Stimulated activated naive CD4-positive, alpha-beta T cell (primary cell): ENCODE results near the gene RFNG.

Experiments used
- DNase-seq, 6 experiments: peaks; one replicate each; lab custom pipeline; 2025; lab: John Stamatoyannopoulos, UW

RFNG gene

GRCh38 chr17:82058230-82058854, 6.7 kb upstream of the RFNG start:
- no peak for DNase-seq

GRCh38 chr17:82056729-82057621, 5.4 kb upstream of the RFNG start:
- no peak for DNase-seq

DNA sequence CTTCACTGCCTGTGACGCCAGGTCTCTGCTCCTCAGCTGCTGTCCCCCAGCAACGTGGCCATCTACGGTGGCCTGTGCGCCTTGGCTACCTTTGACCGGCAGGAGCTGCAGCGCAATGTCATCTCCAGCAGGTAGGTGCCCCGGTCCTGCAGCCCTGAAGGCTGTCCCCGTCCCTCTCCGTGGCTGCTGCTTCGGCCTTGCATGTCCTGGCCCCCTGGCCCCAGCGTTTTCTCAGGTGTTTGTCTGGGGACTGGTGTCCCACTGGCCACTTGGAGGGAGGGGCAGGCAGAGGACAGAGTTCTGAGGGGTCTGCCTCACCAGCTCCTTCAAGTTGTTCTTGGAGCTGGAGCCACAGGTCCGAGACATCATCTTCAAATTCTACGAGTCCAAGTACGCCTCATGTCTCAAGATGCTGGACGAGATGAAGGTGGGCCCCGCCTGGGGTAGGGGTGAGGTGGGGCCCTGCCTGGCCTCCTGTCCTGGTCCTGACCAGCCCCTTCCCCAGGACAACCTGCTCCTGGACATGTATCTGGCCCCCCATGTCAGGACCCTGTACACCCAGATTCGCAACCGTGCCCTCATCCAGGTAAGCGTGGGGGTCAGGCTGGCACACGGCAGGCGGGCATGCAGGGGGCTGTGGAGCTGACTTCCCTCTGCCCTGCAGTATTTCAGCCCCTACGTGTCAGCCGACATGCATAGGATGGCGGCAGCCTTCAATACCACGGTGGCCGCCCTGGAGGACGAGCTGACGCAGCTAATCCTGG, 4.5 kb upstream of the RFNG start:
- DNase-seq, result no peak

DNA sequence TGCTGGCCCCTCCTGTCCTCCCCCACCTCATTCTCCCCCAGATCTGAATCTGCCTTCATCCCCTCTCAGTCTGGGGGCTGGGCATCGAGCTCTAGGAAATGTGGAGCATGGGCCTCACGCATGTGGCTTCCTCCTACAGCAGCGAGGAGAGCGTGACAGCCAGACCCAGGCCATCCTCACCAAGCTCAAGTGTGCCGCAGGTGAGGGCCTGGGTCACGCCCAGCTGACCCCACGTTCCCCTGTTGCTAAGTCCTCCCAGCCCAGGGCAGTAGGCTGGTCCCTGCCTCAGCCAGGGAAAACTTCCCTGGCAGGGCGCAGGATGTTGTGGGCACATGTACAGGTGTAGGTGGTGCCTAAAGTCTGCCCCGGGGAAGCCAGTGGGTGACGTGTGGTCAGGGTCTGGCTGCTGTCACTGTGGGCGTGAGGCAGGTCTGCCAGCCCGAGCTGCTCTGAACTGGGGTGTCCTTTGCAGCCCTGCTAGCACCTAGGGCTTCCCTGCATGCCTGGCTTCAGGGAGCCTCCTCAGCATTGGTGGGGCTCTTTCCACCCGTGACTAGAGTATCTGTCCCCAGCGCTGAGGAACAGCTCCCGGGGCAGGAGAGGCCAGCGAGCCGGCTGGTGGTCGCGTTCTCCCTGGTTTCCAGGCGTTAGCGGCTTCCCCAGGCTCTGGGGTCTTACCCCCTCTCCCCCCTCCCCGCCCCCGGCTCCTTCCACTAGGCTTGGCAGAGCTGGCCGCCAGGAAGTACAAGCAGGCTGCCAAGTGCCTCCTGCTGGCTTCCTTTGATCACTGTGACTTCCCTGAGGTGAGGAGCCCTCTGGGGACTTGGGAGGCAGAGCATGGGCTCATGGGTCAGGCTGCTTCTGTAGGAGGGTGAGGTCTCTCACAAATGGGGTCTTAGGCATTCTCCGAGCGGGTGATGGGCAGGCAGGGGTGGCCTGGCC, 3.7 kb upstream of the RFNG start:
- DNase-seq, result no peak

DNA sequence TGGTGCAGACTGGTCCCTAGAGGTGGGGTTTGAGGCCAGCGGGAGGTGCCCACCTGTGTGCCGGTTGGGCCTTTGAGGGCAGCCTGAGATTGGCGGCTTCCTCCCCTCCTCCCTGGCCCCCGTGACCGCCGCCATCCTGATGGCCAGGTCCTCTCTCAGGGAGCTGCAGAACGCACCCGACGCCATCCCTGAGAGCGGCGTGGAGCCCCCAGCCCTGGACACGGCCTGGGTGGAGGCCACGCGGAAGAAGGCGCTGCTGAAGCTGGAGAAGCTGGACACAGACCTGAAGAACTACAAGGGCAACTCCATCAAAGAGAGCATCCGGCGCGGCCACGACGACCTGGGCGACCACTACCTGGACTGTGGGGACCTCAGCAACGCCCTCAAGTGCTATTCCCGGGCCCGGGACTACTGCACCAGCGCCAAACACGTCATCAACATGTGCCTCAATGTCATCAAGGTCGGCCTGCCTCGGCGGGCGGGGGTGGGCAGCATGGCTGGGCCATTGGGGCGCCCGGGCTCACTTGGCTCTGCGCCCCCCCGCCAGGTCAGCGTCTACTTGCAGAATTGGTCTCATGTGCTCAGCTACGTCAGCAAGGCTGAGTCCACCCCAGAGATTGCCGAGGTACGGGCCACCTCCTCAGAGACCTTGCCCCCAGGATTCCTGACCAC, 2.9 kb upstream of the RFNG start:
- no peak for DNase-seq

GRCh38 chr17:82053556-82054263, 2.1 kb upstream of the RFNG start:
- no peak for DNase-seq

- no peak for DNase-seq
Observed at GRCh38 chr17:82053130-82053529, 1.5 kb upstream of the RFNG start.

- no peak for DNase-seq
Observed at GRCh38 chr17:82052638-82053059, 1.0 kb upstream of the RFNG start.

DNA sequence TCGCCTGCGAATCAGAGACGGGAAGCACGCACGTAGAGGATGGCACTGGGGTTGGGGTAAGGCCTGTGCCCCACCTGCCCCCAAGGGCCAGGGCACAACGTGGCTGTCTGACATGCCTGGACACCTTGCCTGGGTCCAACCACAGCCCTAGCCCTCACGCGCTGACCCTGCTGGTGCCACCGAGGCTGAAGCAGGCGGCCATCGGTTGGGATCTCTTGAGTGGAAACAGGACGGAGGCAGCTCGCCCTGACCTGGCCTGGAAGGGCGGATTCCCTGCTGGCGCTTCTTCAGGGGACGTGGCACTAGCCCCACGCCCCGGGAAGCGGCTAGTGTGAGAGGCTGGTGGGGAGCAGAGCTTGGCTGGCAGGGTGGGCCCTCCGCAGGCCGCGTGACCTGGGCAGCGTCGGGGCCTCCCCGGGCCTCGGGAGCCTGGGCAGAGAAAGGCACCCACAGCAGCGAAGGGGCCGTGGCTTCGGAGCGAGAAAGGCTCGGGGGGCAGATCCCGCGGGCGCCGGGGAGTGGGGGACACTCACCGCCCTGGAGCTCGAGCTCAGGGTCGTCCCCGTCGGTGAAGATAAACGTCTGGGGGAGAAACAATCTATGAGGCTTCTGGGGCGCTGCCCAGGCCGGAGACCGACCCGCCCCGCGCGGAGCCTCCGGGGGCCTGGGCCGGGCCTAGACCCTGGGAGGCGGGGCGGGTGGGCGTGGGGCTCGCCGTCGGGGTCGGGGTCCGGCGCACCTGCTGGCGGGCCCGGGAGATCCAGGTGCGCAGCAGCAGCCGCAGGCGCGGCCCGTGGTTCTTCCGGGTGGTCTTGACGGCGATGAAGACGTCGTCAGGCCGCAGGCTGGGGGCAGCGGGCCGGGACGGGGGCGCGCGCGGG, 610 bp downstream of the RFNG start:
- DNase-seq, result no peak

DNA sequence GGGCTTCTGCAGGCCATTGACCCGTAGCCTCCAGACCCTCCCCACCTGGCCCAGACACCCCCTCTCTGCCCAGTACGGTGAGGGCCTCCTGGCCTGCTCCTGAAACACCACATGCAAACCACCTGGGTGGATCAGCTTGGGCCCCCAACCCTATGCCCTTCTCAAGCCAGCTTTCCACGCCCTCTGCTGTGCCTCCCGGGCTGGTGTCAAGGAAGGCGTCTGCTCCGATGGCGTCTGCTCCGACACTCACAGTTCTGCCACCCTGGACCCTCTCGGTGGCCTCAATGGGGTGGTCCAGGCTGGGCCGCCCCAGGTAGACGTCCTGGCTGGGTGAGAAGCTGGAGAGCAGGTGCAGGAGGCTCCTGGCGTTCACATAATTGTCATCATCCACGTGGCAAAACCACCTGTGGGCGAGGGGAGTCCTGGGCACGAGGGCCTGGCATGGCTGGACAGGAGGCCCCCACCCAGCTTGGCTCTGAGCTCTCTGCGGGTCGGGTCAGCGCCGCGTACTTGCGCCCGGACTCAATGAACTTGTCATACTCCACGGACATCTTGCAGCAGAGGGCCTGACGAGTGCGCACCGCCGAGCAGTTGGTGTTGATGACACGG, 1.4 kb downstream of the RFNG start:
- no peak for DNase-seq

DNA sequence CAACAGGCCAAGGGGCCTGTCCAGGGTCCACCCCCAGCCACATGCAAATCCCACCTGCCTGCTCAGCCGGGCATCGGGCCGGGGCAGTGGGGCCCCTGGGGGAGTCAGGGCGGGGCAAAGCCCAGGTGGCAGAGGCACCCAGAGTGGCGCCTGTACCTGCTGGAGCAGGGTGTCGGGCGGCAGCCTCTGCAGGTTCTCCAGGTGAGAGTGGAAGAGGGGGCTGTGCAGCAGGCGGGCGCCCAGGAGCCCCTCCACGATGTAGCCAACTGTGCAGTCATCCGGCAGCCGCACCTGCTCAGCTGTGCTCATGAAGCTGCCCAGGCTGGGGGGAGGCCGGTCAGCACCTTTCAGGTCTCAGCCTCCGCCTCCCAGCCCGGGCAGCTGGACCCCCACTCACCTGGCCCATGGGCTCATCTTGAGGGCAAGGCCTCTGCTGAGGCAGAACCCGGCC, 2.1 kb downstream of the RFNG start:
- DNase-seq, result no peak

DNA sequence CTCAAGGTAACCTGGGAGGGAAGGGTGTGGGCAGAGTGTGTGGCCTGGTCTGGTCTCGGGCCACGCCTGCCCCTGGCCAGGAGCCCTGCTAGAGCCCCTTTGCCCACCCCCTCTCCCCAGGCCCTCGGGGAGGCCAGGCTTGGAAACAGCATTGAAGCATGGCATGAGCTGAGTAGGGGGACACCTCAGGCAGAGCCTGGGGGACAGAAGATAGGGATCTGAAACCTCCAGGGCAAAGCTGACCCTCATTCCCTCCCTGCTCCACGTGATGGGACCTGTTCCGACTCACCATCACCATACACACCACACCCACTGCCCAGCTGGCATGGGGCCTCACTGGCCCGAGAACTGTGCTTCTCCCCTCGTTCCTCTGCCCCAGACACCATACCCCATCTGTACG, 2.5 kb downstream of the RFNG start:
- no peak for DNase-seq

- no peak for DNase-seq
Observed at GRCh38 chr17:82048571-82048971, 3.0 kb downstream of the RFNG start.

GRCh38 chr17:82047914-82048570, 3.6 kb downstream of the RFNG start:
- DNase-seq, result no peak

- no peak for DNase-seq
Observed at GRCh38 chr17:82047379-82047778, 4.2 kb downstream of the RFNG start.

DNA sequence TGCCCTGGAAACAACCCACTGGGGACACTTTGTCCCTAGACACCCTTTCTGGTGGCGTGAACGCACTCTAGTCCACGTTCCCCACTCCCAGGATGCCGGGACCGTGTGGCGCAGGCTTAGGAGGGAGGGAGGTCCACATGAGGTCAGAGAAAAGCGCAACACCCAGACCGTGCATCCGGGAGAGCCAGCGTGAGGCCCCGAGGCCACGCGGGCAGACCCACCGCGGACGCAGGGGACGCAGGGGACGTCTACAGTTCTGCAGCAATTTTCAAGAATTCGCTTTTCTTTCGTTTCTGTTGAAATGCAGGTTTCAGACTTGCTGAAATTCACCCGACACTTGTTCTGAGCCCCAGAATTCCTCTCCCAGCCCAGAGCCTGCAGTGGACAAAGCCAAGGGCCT, 4.7 kb downstream of the RFNG start:
- no peak for DNase-seq

DNA sequence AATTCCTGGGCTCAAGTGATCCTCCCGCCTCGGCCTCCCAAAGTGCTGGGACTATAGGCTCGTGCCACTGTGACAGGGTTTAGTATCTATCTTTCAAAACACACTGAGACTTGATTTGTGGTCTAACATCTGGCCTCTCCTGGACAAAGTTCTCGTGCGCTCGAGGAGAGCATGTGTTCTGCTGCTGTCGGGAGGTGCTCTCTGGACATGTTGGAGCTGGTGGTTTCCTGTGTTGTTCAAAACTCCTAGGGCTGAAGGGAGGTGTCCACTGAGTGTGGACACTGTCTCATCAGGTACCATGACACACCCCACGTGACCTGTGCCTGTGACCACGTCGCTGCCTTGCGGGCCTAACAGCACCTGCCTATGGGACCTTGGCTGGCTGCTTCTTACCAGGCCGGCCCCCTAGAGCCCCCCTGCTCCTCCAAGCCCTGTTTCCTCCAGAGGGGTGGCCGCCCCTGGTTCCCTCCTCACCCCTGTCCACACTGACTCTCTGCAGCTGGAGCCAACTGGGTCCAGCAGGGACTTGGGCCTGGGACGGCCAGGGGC, 5.6 kb downstream of the RFNG start:
- DNase-seq, result no peak

GRCh38 chr17:82043507-82043906, 8.1 kb downstream of the RFNG start:
- no peak for DNase-seq
